SK-N-SH treated with all-trans-retinoic acid at 6 μM for 48 hours (cell line): ENCODE results near the gene PDZD4.

Experiments
- ATAC-seq: fragments of 200-7000 bp; cut with Tn5 transposase; 3 replicates; pipeline ENCODE4 v1.9.1; 2020; ENCODE audit warnings: mild to moderate bottlenecking, moderate library complexity
- ARNTL ChIP-seq: fragments of 450-650 bp; formaldehyde crosslinking; IDR thresholded peaks from 2 replicates; pipeline ENCODE4 v1.5.0; 2020; ENCODE audit warnings: low read depth, mild to moderate bottlenecking, moderate library complexity, borderline replicate concordance
- BACH2 ChIP-seq: fragments of 250-450 bp; sonication (Bioruptor Pico); IDR thresholded peaks from 2 replicates; pipeline ENCODE4 v1.9.0; 2021; ENCODE audit warnings: mild to moderate bottlenecking, borderline replicate concordance
- CREB5 ChIP-seq: fragments of 250-450 bp; sonication (Bioruptor Pico); IDR thresholded peaks from 2 replicates; pipeline ENCODE4 v1.5.1; 2020; ENCODE audit warnings: low read depth, mild to moderate bottlenecking, moderate library complexity
- CSDC2 ChIP-seq: fragments of 250-450 bp; sonication (Bioruptor Pico); IDR thresholded peaks from 2 replicates; pipeline ENCODE4 v1.5.0; 2020; ENCODE audit warnings: mild to moderate bottlenecking, moderate library complexity
- ESRRG ChIP-seq: fragments of 250-450 bp; sonication (Bioruptor Pico); IDR thresholded peaks from 2 replicates; pipeline ENCODE4 v1.6.1; 2021; ENCODE audit warnings: mild to moderate bottlenecking
- GLIS3 ChIP-seq: fragments of 250-450 bp; sonication (Bioruptor Pico); IDR thresholded peaks from 2 replicates; pipeline ENCODE4 v1.5.0; 2020; ENCODE audit warnings: mild to moderate bottlenecking, moderate library complexity
- ISL1 ChIP-seq: fragments of 250-450 bp; sonication (Bioruptor Pico); IDR thresholded peaks from 2 replicates; pipeline ENCODE4 v2.1.2; 2022; ENCODE audit warnings: mild to moderate bottlenecking, moderate library complexity
- OSR1 ChIP-seq: fragments of 250-450 bp; sonication (Bioruptor Pico); IDR thresholded peaks from 2 replicates; pipeline ENCODE4 v1.8.0; 2022; ENCODE audit warnings: moderate library complexity, mild to moderate bottlenecking, inconsistent platforms
- POU6F1 ChIP-seq: fragments of 250-450 bp; sonication (Bioruptor Pico); IDR thresholded peaks from 2 replicates; pipeline ENCODE4 v1.8.0; 2021; ENCODE audit warnings: low read depth, mild to moderate bottlenecking, moderate library complexity, borderline replicate concordance
- RARB ChIP-seq: fragments of 250-450 bp; sonication (Bioruptor Pico); IDR thresholded peaks from 2 replicates; pipeline ENCODE4 v1.8.0; 2021; ENCODE audit warnings: mild to moderate bottlenecking, moderate library complexity
- SNAI2 ChIP-seq: fragments of 250-450 bp; sonication (Bioruptor Pico); IDR thresholded peaks from 2 replicates; pipeline ENCODE4 v1.5.0; 2020; ENCODE audit warnings: mild to moderate bottlenecking, moderate library complexity
- TCF4 ChIP-seq: fragments of 250-450 bp; sonication (Bioruptor Pico); IDR thresholded peaks from 2 replicates; pipeline ENCODE4 v1.8.0; 2021; ENCODE audit warnings: mild to moderate bottlenecking, moderate library complexity, borderline replicate concordance
- TOX ChIP-seq: fragments of 250-450 bp; sonication (Bioruptor Pico); IDR thresholded peaks from 2 replicates; pipeline ENCODE4 v1.8.0; 2021; ENCODE audit warnings: mild to moderate bottlenecking, moderate library complexity, borderline replicate concordance
- TSHZ2 ChIP-seq: fragments of 250-450 bp; sonication (Bioruptor Pico); IDR thresholded peaks from 2 replicates; pipeline ENCODE4 v1.5.0; 2020; ENCODE audit warnings: mild to moderate bottlenecking, moderate library complexity
- ZC3H10 ChIP-seq: fragments of 250-450 bp; sonication (Bioruptor Pico); IDR thresholded peaks from 2 replicates; pipeline ENCODE4 v1.5.1; 2021; ENCODE audit warnings: mild to moderate bottlenecking, moderate library complexity
- ZFP30 ChIP-seq: fragments of 450-650 bp; formaldehyde crosslinking; IDR thresholded peaks from 2 replicates; pipeline ENCODE4 v1.5.0; 2022; ENCODE audit warnings: mild to moderate bottlenecking, moderate library complexity
- ZNF565 ChIP-seq: fragments of 450-650 bp; formaldehyde crosslinking; conservative IDR thresholded peaks from 2 replicates; pipeline ENCODE4 v1.5.0; 2020; ENCODE audit warnings: low read depth, mild to moderate bottlenecking, moderate library complexity
- ZNF70 ChIP-seq: fragments of 450-650 bp; formaldehyde crosslinking; IDR thresholded peaks from 2 replicates; pipeline ENCODE4 v1.5.0; 2020; ENCODE audit warnings: mild to moderate bottlenecking, moderate library complexity
- ZNF8 ChIP-seq: fragments of 450-650 bp; formaldehyde crosslinking; IDR thresholded peaks from 2 replicates; pipeline ENCODE4 v1.5.0; 2020; ENCODE audit warnings: mild to moderate bottlenecking, moderate library complexity
- TF ChIP-seq, protein P1 (sequence below): fragments of 250-450 bp; sonication (Bioruptor Pico); IDR thresholded peaks from 2 replicates; pipeline ENCODE4 v1.5.1; 2021; ENCODE audit warnings: mild to moderate bottlenecking, moderate library complexity
- TF ChIP-seq, protein P2 (sequence below): fragments of 250-450 bp; sonication (Bioruptor Pico); IDR thresholded peaks from 2 replicates; pipeline ENCODE4 v1.8.0; 2020; ENCODE audit warnings: mild to moderate bottlenecking, moderate library complexity, borderline replicate concordance

PDZD4 gene

DNA sequence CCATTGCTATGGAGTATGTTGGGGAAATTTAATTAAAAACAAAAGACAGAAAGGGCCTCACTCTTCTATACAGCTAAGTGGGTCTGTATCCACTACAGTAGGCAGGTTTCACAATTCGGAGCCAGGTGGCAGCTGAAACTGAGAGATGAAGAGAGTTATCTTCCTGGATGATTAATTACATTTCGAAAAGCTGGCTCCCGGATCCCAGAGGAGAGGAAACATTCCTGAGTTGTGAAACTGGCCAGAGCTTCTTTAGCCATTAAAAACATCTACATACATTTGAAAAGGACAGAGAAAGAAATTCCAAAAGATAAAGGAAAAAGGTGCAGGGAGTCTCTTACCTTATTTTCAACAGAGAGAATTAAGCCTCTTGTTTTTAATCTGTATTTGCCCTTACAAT lies 15.5 kb upstream of the PDZD4 start:
- ATAC-seq = no peak
- TF ChIP-seq, protein P1, sequence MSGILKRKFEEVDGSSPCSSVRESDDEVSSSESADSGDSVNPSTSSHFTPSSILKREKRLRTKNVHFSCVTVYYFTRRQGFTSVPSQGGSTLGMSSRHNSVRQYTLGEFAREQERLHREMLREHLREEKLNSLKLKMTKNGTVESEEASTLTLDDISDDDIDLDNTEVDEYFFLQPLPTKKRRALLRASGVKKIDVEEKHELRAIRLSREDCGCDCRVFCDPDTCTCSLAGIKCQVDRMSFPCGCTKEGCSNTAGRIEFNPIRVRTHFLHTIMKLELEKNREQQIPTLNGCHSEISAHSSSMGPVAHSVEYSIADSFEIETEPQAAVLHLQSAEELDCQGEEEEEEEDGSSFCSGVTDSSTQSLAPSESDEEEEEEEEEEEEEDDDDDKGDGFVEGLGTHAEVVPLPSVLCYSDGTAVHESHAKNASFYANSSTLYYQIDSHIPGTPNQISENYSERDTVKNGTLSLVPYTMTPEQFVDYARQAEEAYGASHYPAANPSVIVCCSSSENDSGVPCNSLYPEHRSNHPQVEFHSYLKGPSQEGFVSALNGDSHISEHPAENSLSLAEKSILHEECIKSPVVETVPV (CRISPR knock-in tag) = no peak
- TF ChIP-seq ZNF565 (CRISPR knock-in tag) (no peak), TSHZ2 (CRISPR knock-in tag) (no peak), CSDC2 (CRISPR knock-in tag) (no peak), ZC3H10 (no peak), OSR1 (CRISPR knock-in tag) (no peak), TCF4 (no peak), ZNF8 (CRISPR knock-in tag) (no peak), ESRRG (CRISPR knock-in tag) (no peak), TOX (CRISPR knock-in tag) (no peak), CREB5 (no peak), POU6F1 (CRISPR knock-in tag) (no peak), SNAI2 (CRISPR knock-in tag) (no peak), ISL1 (no peak), ZNF70 (CRISPR knock-in tag) (no peak), GLIS3 (no peak), BACH2 (no peak), ZFP30 (CRISPR knock-in tag) (no peak)
- TF ChIP-seq, protein P2, sequence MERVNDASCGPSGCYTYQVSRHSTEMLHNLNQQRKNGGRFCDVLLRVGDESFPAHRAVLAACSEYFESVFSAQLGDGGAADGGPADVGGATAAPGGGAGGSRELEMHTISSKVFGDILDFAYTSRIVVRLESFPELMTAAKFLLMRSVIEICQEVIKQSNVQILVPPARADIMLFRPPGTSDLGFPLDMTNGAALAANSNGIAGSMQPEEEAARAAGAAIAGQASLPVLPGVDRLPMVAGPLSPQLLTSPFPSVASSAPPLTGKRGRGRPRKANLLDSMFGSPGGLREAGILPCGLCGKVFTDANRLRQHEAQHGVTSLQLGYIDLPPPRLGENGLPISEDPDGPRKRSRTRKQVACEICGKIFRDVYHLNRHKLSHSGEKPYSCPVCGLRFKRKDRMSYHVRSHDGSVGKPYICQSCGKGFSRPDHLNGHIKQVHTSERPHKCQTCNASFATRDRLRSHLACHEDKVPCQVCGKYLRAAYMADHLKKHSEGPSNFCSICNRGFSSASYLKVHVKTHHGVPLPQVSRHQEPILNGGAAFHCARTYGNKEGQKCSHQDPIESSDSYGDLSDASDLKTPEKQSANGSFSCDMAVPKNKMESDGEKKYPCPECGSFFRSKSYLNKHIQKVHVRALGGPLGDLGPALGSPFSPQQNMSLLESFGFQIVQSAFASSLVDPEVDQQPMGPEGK (CRISPR knock-in tag) = no peak

GRCh38 chrX:153845195-153845594 lies 14.9 kb upstream of the PDZD4 start:
- no peak for ATAC-seq
- TF ChIP-seq BACH2 (no peak), POU6F1 (CRISPR knock-in tag) (no peak), ZNF8 (CRISPR knock-in tag) (no peak), ARNTL (no peak), TSHZ2 (CRISPR knock-in tag) (no peak), RARB (no peak), ZNF70 (CRISPR knock-in tag) (no peak), OSR1 (CRISPR knock-in tag) (no peak), CREB5 (no peak)
- TF ChIP-seq, protein P2 (CRISPR knock-in tag) = no peak
- TF ChIP-seq, protein P1 (CRISPR knock-in tag) = no peak
